Smooth muscle cell of the brain vasculature (primary cell): Measurements from ENCODE around the gene CCDC112.

Experiments
- DNase-seq: peaks from one replicate; pipeline ENCODE4 v3.0.0-alpha.2; 2012; ENCODE audit warnings: low read depth, low spot score

CCDC112 gene

DNA sequence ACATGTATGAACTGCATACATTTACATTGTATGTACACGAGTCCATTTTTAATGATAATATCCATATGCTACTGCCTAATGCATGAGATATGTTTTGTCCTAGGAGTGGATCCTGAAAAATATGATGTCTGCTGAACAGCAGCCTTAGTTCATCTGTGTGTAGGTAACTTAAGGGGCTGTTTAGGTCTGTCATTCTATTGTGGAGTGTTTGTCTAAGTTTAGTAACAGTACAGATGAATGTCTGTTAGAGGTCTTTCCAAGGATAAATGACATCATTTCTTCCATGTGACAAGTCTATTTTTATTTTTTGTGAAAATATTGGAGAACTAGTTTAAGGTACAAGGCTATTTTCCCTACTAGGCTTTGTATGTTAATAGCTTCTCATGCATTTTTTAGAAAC lies 22.6 kb upstream of the CCDC112 start:
- no peak for DNase-seq

DNA sequence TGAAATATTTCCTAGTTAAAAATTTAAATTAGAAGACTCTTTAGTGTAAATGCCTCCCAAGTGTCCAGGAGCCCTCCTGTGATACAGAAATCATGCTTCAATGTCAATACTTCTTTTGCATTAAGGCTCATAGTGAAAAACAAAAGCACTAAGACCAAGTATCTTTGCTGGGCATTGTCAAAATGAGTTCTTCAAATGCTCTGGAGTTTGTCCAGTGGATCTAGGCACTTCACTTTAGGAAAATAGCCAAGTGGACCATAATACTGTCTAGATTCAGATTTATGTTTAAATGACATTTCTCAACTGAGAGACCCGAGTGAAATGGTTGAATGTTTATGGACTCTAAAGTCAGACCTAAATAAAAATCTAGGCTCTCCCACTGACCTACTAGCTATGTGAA lies 21.3 kb upstream of the CCDC112 start:
- DNase-seq: no peak

DNA sequence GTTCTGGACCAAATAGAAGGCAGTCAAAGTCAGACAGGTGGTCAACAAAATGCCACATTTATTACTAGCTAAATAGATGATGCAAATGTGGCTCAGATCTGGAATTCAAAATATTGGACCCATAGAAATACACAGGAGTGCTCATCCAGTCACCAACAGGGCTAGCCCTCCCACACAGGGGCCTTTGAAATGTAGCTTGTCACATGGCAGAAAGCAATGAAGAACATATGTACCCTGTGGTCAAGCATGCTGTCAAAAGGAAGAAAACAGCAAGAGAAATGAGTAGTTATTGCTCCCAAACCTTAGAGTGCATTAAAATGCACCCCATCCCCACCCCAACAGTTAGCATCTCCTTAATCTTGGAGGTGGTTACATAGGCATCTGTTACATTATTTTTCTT lies 20.9 kb upstream of the CCDC112 start:
- no peak for DNase-seq

DNA sequence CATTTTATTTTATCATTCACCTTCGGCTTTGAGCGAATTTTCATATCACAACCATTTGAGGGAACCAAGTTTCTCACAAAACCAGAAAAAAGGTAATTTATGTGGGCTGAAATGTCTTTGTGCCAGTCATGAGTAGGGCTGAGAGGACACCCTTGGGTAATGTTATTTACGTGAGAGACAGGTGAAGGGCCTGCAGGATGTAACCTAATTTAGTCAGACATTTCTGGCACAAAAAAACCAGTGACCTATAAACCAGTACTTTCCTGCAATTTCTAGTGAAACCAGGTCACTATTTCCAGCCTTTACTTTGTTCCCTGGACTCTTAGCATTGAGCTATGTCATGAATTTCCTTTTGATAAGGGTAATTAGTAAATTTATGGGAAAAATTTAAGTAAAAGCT lies 17.2 kb upstream of the CCDC112 start:
- no peak for DNase-seq

DNA sequence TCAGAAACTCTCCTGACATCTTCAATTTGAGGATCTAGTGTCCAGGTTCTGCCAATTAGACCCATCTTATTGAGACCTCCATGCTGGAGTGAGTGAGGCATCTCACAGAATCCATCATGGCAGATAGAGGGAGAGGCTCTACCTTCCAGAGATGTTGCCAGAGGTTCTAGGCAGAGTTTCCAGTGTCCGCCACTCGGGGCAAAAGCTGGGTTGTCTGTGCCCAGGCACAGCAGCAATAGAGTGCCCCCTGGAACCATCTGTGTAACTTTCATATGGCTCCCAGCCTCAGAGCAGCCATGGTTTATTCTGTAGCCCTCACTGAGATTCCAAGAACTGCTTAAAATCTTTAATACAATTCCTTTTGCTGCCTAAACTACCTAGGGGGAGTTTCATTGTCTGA lies 16.6 kb upstream of the CCDC112 start:
- DNase-seq: no peak

DNA sequence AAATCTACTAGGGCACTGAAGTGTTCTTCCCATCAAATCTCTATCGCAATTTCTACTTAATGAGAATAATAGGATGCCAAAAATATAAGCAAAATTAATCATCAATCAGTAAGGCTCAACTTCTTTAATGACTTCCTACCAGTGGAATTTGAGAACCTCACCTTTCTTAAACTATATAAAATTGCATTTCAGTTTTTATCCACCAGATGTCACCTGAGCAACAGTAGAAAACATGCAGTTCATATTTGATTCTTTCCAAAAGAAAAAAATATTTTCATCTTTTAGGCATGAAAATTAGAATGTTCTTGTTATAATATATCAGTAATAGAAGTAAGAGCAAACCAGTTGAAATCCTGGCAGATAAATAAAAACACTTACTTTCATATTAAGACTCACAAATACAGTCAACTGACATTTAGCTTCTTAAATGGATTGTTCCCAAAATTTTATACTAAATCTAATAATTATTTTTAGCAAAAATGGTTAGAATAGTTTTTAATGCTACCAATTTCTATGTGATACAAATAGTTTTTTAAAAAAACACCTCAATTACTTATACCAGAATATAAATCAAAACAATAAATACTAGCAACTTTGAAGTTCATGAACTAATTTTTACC lies 13.4 kb upstream of the CCDC112 start:
- DNase-seq: no peak

DNA sequence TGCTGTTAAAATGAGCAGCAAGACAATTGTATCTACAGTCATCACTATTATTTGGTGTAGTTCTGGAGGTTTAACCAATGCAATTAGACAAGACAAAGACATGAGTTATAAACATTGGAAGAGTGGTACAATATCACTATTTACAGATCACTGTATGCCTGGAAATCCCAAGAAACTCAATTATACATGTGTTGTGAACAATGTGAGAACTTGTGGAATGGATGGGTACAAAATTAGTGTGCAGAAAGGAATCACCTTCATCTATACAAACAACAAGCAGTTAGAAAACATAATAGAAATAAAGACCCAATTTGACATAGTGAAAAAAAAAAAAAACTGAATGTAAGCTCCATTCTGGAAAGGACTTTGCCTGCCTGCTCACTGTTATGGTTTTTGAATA lies 12.4 kb upstream of the CCDC112 start:
- DNase-seq: no peak

DNA sequence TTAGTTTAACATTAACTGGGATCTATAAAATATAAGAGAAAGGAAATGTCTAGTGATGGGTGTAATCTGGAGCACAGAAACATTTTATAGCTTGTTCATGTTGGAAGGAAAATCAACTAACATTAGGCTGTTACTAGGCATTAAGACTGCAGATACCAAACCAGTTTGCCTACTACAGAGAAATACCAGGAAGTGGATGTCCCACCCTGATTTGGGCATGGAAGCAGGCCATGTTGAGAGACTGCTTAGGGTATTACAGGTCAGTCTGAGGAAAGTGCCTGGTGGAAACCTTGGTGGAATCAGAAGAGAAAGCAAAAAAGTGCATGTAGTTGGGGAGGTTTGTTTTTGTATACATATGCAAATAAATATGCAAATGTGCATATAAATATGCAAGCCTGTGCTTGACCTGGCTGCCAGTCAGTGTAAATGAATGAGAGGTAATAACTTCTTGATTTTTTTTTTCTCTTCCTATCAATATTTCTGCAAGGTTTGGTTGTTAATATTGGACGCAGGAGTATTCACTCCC lies 9.6 kb upstream of the CCDC112 start:
- DNase-seq: no peak

DNA sequence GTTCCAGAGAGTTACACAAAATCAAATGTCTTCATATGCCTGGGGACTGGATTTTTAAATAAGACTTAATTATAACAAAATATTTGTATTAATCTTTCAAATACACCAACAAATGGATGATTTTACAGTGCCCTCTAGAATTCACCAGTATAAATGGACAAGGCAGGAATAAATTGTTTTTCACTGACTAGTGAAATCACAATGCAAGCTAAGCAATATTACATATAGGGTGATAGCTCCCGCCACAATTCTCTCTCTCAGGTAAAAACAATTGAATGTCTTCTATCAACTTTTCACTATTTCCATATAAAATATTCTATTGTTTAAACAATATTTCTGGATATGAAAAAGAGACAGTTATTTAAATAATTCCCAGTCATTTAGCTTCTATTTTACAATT lies 8.0 kb upstream of the CCDC112 start:
- DNase-seq: no peak

DNA sequence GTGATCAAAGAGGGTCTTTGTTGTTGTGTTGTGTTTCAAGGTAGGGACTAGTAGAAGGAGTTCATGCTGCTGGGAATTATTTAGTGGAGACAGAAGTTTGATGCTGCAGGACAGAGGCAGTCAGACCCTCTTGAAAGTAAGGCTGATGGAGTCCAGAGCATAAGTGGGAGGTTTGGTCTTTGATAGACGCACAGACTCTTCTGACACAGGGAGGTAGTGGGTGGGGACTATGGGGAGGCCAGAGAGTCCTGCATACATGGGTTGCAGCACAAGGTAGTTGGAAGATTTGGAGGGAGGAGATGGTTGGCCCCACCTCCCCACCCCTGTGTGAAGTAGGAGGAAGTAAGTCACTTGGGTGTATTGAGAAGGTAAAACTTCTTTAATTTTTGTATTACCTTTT lies 2.4 kb upstream of the CCDC112 start:
- DNase-seq: no peak

DNA sequence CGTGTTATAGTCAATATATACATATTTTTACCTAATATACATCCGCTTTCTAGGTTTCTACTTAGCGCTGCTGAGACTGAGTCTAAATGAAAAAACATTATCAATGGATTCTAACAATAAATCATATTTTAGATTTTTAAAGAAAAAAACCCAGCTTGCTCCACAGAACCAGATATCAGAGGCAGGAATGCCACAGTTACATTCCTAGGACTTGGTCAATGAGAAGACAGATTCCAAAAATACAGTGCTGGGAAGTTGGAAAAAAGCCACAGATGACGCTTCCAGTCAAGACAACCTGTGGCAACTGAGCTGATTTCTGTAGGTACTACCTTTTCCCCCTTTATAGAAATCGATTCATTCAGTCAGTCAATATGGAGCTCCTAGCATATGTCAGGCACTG lies 577 bp upstream of the CCDC112 start:
- no peak for DNase-seq

DNA sequence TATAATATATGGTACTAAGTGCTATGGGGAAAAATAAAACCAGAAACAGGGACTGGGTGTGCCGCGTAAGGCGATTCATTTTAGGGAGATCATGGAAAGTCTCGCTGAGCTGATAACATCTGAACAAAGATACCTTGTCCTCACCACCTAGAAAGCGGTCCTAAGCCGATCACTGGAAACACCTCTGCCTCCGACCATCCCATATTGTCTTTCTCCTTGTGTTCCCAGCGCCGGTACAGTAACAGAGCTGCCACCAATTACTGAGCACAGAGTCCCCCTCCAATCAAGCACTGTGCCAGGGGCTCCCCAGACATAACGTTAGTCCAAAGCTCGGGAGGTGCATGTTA lies 704 bp downstream of the CCDC112 start:
- DNase-seq: no peak

DNA sequence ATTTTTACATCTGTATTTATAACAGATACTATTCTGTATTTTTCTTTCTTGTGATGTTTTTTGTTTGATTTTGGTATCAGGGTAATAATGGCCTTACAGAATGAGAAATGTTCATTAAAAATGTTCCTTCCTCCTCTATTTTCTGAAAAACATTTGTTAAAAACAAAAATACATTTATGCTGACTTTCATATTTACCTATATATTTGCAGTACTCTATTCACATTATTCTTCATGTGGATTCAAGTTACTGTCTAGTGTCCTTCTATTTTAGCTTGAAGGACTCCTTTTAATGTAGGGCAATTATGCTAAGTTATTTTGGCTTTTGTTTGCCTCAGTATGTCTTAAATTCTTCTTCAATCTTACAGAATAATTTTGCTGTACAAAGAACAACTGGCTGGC lies 5.1 kb downstream of the CCDC112 start:
- no peak for DNase-seq

DNA sequence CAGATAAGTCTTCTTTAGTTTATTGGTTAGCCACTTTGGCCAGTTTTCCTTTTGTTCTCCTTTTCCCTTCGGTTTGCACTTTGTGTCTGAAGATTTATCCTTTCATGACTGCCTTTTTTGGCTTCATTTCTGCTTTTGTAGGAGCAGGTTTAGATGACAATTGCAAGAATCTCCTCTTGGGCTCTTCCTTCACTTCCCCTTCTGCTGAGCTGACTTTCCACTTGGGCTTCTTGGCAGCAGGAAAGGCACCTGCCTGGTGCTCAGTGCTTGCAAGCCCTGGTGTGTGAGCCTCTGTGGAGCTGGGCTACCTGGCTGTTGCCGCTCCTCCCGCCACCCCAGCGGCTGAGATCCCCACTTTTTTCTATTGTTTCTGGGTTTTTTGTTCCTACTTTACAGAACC lies 7.3 kb downstream of the CCDC112 start:
- no peak for DNase-seq

DNA sequence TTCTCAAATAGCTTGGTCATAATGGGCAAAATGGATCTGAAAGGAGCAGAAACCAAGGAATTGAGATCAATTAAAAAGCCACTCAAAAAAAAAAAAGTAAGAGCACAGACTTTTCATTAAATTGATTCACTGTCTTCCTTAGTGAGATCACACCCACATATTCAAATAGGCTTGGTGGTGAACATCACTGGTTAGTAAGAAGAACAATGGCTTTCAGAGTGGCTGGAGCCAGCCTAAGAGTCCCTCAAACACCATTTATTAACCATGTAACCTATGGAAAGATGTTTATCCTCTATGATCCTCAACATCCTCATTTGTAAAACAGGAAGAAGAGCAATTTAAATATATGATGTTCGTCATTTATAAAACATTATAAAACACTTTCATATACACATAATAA lies 12.4 kb downstream of the CCDC112 start:
- DNase-seq: no peak

DNA sequence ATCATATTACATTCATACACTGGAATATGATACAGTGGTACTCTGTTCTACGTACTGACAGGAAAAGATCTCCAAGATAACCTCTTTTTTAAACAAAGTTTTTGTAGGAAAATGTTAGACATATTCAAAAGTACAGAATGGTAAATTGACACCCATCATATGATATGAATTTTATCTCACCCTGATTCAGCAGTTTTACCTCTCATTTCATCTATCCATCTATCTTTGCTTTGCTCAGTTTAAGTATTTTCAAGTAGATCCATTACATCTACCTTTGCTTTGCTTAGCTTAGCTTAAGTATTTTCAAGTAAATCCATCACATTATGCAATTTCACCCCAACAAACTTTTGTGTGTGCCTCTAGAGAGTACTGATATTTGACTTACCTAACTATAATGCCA lies 14.3 kb downstream of the CCDC112 start:
- no peak for DNase-seq

DNA sequence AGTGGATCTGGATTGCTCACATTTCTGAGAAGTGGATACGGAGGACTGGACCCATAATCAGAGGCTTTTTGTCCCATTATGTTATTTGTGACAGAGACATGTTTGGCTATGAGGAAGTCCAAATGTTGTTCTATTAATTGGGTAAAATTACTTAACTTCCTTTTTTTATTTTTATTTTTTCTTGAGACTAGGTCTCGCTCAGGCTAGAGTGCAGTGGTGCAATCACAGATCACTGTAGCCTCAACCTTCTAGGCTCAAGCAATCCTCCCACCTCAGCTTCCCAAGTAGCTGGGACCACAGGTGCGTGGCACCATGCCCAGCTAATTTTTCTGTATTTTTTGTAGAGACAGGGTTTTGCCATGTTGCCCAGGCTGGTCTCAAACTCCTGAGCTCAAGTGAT lies 21.9 kb downstream of the CCDC112 start:
- DNase-seq: no peak

DNA sequence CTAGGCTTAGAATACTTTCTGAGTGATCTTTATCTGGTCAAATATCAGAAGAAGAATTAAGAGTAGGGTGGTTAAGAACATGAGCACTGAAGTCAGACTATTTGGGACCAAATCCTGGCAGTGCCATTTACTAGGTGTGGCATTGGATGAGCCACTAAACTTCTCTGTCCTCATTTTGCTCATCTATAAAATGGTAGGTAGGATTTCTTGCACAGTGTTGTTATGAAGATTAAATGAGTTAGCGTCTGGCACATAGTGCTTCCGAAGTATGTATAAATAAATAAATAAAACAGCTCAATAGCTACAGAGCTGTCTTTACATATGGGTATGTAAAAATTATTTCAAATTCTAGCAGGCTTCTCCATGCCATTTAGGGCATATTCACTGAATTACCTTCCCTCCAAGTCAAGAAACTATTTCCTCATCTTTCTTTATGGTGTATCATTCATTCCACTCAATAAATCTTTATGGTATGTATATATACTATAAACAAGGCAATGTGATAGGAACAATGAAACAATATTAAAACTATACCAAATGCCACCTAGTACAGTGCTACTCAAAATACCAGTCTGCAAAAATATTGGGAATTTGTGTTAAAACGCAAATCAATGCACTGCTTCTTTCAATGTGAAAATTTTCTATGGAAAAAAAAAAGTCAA lies 24.0 kb downstream of the CCDC112 start:
- DNase-seq: no peak

DNA sequence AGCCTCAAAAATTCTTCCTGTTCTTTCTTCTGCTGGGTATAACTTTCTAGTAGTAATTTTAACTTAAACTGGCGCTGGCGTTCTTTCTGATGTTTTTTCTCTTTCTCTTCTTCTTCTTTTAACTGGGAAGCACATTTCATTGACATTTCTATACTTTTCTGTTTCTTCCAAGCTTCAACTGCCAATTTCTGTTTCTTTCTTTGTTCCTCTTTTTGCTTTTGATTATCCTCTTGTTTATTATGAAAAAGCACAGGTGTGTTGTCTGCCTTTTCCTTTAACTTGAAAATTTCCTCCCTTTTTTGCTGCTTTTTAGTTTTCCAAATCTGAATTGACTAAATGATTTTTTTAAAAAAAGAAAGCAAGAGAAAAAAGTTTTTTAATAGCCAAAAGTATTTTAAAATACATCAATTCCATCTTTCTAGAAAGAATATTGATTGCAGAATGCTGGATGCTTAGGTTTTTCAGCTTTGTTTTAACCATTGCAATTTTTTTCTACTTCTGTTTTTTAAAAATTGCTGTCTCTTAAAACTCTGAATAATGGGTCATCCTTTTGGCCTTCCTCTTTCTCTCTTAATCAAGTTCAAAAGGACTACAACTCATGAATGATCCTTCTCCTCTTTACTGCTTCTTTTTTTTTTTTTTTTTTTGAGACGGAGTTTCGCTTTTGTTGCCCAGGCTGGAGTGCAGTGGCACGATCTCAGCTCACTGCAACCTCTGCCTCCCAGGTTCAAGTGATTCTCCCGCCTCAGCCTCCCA lies 25.0 kb downstream of the CCDC112 start:
- DNase-seq: no peak

DNA sequence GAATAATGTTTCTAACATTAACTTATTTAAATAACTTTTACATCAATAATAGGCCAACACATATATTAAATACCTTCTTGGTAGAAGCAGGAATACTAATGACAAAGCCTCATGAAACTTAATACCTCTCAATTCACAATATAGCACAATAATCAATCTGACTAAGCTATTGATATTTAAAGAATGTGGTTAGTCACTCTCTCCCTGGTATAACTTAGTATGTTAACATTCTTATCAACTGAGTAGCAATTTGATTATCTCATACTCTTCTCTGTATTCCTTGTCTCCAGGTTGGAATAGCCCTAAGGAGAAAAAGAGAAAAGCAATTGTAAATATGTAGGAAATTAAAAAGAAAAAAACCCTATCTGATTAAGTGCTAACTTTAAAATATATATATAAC lies 28.8 kb downstream of the CCDC112 start:
- no peak for DNase-seq

DNA sequence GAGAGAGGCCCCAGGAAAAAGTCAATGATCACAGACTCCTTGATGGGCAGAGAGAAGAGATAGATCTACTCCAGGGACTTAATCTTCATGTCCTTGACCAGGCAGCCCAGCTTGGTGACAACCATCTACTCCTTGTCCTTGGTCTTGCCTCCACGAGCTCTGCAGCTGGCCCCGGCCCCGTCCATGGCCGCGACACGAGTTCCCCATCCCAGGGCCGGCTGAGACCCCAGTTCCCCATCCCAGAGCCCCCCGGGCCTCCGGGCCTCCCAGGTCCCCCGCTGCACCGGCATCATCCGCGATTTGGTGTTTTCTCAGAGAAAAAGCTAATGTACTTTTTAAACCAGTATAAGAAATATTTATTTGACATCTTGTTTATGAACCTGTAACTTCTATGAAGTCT lies 31.2 kb downstream of the CCDC112 start:
- no peak for DNase-seq

DNA sequence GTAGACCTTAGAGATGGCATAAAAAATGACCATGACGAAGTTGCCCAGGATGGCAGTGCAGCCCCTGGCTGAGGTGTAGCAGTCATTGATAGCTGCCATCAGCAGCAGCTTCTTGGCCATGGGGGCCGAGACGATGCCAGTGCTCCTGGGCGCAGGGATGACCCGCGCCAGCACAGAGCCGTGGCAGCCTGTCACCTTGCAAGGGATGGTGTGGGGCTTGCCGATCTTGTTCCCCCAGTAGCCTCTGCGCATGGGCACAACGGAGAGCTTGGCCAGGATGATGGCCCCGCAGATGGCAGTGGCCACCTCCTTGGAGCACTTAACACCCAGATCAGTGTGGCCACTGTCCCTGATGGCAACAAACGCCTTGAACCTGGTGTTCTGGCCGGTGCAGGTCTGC lies 31.7 kb downstream of the CCDC112 start:
- no peak for DNase-seq

DNA sequence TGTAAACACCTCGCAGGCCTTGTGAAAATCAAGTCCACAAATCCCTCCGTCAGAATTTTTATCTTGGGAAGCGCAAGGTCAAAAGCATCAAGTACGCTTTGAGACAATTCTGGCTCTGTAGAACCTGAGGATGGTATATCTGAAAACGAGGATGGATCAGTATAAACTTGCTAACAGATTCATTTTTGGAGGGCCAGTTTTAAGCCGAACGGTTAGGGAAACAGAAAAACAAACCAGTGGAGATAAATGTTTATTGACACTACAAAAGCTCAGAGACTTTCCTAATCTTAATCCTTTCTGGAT lies 33.4 kb downstream of the CCDC112 start:
- no peak for DNase-seq
